GM18868 (cell line): ENCODE results near the gene ITPR1.

ENCODE experiments used
- ATAC-seq: cut with Tn5 transposase; IDR thresholded peaks from one replicate; pipeline ENCODE4 v1.9.1; 2021; ENCODE audit warnings: mild to moderate bottlenecking, moderate library complexity; ENCODE audit not compliant: unreplicated experiment

The ITPR1 gene

DNA sequence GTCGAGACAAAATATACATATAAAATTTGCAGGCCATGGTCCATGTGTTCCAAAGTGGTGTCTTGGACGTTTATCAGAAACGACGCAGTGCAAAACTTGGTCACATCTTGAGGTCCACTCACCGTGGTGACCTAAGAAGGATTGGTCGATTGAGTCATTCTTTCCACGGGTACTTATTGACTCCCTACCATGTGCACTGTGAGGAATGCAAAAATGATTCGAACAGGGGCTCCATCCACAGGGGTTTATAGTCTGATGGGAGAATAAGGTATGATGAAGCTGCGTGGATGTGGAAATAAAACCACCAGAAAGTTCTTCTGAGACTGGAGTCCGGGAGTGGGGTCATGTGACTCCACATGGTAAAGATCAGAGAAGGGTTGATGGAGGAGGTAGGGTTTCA, 185.2 kb downstream of the ITPR1 start:
- no peak for ATAC-seq

DNA sequence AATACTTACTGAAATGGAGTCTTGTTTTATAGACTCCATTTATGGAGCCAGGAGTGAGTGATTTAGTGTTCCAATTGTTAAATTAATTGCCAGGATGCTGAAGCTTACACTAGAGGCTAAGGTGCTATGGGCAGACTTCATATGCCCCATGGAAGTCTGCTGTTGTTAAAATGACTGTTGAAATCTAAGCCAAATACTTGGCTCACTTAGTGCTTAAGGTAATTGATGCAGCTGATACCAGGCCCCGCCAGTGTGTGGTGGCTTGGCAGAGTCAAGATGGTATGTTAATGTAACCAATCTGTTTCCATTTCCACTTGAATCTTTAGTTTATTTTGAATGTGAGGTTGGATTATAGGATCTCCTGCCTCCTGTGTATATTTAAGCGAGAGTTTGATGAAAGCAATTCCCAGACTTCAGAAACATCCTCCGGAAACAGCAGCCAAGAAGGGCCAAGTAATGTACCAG, 187.1 kb downstream of the ITPR1 start:
- no peak for ATAC-seq

DNA sequence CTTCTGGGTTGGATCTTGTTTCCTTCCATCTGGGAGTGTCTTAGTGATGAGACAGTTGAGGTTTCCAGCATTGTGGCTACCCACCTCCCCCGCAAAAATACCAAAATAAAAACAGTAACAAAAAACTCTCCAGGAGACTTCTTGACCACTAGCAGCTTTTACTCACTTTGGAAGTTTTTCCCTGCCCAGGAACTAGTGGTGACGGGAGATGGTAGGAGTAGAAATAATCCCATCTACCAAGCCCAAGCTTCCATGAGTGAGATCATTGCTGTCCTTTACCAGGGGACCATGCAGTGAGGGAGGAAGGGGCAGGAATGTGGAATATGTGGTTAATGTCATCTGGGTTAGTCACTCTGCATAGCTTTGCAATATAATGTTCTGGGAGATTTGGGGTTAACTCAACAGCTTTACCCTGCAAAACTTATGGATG, 187.7 kb downstream of the ITPR1 start:
- no peak for ATAC-seq

DNA sequence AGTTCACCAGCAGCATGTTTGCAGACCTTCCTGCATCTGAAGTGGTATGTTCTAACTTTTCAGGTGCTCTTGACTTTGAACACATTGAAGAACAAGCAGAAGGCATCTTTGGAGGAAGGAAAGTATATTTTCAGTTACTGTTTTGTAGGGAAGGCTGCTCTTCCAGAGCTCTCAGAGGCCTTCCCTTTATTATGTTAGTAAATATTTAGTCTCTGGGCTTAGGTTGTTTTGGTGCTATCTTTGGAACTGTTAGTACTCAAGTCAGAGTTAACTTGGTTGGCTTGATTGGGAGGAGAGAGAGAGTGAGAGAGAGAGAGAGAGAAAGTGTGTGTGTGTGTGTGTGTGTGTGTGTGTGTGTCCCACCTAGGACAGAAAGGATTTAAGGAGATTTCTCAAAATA, 188.2 kb downstream of the ITPR1 start:
- no peak for ATAC-seq

DNA sequence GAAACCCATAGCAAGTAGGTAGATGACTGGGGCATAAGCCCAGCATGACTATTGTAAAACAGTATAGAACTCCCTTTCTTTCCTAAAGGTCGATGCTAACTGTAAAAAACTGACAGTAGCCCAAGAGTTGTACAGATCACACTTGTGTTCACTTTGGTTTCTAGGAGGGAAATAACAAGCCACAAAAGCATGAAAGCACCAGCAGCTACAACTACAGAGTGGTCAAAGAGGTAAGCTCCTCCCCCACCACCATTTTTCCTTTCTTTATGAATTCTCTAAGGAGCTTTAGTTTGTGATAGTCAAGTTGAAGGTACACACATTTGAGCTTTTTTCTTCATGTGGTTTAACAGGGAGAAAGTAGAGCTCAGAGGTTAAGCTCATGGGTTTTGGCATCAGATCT, 191.0 kb downstream of the ITPR1 start:
- no peak for ATAC-seq

DNA sequence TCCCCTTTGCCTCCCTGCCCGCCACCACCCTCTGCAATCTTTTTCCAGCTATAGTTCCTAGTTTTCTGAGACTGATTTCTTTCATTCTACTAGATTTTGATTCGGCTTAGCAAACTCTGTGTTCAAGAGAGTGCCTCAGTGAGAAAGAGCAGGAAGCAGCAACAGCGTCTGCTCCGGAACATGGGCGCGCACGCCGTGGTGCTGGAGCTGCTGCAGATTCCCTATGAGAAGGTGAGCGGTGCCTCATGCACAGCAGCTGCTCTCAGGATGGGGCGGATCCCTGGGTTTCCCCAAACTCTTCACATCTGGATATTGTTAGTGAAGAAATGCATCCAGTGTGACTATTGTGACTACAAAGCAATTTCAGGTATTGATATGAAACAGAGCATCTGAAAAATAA, 191.8 kb downstream of the ITPR1 start:
- ATAC-seq = no peak

DNA sequence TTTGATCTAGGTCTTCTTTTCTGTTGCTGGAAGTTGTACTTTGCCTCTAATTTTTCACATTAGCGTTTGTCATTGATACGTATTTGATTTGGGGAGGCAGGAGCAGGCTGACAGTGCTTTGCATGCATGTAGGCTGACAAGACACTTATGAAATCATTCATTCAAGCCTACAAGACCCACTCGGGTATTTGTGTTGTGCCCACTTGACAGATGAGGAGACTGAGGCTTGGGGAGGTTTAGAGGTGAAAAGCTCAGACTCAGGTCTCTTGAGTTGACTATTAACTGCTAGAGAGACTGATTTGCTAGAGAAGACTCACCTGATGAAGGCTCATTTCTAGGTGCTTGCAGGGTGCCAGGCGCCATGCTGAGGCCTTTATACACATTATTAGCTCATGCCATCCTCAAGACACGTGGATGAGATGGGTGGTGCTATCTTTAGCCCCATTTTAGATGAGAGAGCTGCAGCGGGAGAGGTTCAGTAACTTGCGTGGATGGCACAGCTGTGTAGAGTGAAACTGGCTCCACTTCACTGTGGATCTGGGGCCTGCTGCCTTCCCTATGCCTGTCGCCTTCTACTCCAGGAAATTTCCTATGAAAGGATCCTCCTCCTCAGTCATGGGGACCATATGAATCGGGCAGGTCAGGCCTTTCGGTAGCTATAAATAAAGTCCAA, 192.7 kb downstream of the ITPR1 start:
- ATAC-seq = no peak

DNA sequence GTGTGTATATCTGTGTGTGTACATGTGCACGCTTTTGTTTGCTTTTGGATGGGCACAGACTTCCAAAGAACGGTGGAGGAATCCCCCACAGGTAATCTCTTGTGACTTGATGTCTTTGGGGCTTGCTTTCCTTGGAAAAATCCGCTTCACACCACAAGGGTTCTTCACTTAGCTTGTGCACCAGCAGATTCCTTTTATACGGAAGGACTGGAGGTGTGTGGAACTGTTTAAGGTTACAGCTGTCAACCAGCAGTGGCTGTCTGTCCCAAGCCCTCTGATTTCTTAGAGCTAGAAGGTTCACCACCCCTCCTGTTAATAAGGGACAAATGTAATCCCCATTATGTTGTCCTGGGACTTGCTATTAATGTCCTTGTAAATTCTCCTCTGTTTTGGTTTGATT, 193.5 kb downstream of the ITPR1 start:
- ATAC-seq = no peak

DNA sequence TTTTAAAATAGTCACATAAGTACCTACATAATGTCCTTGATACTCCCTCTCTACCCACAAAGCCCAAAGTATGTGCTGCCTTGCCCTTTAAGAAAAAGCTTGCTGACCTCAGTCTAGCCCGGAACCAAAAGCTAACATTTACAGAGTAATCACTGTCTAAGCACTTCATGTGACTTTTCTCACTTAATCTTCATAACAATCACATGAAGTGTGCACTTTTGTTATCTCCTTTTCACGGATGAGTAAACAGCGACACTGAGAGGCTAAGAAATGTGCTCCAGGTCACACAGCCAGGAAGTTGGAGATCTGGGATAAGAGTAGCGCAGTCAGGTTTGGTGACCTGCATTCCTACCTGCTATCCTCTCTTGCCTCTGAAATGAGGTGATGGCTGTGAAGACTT, 194.0 kb downstream of the ITPR1 start:
- ATAC-seq = no peak

DNA sequence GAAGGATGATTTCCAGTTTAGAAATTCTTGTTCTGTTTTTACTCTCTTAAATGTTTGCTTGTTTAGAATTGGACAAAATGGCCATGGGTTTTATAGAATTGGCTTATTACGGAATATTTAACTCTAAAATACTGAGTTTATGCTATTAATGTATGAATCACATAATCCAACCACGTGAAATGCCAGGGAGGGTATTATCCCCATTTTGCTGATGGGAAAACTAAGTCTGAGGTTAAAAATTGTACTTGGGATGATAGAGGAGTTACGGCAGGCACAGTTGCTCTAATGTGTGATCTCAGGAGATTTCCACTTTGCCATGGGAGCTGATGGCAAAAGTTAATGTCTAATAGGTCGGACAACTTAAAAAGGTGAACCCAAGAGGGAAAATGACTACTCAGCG, 194.4 kb downstream of the ITPR1 start:
- ATAC-seq = no peak

DNA sequence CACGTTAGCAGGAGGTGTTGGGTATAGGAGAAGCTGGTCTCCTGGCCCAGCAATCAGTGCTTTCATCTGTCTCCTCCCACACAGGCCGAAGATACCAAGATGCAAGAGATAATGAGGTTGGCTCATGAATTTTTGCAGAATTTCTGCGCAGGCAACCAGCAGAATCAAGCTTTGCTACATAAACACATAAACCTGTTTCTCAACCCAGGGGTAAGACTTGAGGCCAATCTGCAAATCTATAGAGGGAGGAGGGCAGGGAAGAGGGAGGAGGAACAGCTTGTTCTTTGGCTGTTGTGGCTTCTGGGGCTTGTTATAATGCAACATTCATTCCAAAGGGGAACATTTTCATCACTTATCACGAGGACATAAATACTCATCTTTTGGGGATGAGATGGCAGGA, 195.3 kb downstream of the ITPR1 start:
- ATAC-seq = no peak

DNA sequence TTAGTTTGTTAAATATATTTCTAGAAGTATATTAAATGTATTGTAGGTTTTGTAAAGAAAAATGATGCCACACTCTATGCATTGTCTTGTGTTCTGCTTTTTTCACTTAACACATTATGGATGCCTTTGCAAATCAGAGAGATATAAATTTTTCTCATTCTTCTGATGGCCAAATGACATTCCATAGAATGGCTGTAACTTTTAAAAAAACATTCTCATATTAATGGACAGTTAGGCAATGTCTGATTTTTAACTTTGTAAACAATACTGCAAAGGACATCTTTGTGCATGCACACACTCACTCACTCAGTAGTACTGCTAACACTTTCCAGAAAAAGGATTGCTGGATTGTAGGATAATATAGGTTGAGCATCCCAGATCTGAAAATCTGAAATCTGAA, 195.9 kb downstream of the ITPR1 start:
- no peak for ATAC-seq

DNA sequence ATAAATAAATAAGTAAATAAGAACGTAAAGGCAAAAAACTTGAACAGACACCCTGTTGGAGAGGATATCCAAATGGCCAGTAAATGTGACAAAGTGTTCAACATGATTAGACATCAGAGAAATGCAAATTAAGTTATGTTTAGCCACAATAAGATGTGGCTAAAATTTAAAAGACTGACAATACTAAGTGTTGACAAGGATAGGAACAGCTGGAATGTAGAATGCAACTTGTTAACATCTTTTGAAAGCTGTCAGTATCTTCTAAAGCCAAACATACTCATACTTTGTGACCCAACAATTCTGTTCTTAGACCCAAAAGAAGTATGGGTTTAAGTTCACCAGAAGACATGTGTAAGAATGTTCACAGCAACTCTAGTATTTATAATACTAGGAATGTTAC, 197.1 kb downstream of the ITPR1 start:
- ATAC-seq = no peak

DNA sequence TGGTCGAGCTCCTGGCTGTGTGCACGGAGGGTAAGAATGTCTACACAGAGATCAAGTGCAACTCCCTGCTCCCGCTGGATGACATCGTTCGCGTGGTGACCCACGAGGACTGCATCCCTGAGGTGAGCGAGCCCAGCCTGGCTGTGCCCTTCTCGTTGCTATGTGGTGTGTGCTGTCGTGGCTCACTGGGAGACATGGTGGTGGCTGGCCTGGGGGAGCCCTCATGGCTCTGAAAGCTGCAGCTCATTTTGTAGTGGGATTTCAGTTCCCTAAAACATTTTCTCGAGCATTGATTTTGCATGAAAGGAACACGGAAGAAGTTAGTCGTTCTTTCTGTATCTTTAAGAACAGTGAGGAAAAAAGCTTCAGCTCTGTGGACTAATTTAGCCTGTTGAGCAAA, 200.5 kb downstream of the ITPR1 start:
- peak; percentile 95 for ATAC-seq

DNA sequence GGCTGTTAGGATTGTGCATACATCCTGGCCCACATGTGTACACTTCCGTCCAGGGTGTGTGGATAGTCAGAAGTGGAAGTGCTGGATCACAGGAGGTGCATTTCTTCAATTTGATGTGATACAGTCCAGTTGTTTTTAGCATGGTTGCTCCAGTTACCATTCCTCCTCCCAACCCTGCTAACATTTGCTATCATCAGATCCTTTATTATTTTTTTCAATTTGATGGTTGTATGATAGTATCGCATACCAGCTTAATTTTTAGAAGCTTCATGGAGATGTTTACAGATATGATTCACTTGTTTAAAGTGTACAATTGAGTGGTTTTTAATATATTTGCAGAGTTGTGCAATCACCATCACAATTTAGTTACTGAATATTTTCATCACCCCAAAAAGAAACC, 202.7 kb downstream of the ITPR1 start:
- ATAC-seq = no peak

DNA sequence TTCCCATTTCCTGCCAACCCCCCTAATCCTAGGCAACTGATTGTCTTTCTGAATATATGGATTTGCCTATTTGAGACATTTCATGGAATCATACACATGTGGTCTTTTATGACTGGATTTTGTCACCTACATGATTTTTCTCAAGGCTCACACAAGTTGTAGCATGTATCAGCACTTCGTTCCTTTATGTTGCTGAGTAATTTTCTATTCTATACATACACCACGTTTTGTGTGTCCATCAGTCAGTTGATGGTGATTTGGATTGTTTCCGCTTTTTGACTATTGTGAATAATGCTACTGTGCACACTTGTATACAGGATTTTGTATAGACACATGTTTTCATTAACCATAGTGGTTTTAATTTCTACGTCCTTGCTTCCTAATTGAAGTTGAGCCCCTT, 203.1 kb downstream of the ITPR1 start:
- no peak for ATAC-seq

DNA sequence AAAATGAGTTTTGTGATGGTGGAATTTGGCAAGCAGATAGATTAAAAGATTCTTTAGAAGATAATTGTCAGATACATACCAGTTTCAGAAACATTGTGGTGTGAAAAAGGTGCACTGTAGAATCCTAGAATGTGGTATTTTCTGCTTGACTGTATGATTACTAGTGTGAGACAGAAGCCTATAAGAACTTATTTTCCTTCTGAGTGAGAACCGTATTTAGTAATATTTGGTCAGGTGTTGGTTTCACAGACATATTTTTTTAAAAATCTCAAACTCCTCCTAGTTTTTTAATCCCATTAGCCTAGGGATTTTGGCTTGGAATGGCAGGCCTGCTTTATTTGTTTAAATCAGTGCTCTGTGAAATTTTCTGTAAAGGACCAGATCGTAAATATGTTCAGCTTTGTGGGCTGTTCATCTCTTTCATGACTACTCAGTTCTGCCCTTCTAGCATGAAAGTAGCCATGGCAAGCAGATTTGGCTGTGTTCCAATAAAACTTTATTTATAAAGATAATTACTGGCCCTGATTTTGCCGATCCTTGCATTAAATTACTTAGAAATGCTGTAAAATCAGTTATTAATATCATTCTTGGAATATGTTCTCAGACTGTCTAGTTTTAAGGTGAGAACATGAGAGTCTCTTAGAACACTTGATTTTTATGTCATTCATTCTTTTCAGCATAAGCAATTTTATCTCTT, 205.1 kb downstream of the ITPR1 start:
- no peak for ATAC-seq

DNA sequence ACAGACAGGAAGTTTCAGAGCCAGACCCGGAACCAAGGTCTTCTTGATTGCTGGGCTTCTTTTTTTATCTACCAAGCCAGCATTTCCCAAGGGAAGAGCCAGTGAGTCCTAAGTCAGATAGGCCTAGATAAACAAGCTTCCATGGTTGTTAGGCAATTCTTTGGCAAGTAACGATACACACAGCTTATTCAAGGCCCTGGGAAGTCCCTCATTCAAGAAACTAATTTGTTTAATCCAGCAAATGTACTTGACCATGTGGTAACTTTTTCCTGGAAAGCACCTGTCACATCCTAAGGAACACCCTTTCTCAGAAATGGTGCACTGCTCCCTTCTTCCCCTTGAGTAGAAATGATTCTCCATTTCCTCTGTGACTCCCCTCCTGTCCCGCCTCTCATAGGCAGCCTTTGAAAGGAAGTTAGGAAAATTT, 209.9 kb downstream of the ITPR1 start:
- no peak for ATAC-seq

DNA sequence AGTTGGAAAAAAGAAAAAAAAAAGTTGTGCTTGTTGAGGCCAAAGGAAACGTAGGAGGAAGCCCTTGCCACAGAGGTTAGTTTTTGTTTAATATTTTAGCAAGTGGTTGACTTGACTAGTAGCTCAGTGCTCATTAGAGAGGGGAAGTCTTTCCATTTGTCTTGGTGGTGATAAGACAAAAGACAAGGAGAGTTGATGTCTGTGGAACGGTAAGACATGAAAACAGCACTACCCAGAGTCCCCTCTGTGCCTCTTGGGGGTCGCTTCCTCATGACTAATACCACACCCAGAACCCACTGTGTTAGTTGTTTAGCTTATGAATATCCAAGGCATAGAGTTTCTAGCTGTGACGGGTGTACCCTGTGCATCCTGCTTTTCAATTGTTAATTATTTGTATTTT, 211.4 kb downstream of the ITPR1 start:
- no peak for ATAC-seq

DNA sequence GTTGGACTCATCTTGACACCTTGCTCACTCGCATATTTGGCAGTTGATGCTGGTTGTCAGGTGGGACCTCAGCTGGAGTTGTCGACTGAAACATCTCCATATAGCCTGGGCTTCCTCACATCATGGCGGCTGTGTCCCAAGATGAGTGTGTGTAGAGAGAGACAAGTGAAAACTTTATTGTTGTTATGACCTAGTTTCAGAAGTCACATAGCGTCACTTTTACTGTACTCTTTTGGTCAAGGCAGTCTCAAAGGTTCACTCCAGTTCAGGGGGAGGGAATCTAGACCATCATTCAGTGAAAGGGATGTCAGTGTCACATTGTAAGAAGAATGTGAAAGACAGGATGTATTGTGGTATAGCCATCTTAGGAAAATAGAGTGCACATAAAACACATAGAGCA, 214.2 kb downstream of the ITPR1 start:
- ATAC-seq = no peak

DNA sequence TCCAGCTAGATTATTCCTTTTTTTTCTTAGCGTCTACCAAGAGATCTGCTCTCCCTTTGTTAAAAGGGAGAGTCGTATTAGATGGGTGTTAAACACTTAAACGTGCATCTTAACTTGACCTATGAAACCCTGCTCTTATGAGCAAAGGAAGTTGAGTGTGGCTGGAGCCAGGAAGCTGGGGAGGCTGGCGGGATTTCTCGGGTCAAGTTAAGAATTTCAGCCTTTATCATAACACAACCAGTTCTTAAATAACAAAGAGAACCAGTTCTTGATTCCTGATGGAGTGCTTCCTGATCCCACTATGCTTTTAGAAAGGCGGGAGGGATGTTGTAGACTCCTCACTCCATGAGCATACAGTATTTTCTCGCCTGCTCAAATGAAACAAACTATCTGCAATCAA, 215.1 kb downstream of the ITPR1 start:
- ATAC-seq = no peak

DNA sequence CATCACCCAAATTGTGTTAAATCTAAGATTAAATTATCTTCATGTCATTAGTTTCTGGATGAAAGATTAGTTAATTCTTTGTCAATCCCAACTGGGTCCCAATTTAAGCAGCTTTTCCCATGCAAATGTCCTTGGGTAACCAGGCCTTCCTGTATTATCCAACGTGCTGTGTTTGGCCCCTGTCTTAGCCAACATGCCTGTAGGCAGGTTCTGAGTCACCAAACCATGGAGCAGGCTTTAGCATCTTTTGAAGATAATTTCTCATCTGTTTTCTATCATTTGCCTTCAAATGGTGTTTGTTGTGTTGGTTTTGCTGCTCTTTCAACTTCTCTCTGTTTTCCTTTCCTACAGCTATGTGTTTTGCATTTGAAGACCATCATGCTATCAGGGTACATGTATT, 216.2 kb downstream of the ITPR1 start:
- ATAC-seq = no peak

DNA sequence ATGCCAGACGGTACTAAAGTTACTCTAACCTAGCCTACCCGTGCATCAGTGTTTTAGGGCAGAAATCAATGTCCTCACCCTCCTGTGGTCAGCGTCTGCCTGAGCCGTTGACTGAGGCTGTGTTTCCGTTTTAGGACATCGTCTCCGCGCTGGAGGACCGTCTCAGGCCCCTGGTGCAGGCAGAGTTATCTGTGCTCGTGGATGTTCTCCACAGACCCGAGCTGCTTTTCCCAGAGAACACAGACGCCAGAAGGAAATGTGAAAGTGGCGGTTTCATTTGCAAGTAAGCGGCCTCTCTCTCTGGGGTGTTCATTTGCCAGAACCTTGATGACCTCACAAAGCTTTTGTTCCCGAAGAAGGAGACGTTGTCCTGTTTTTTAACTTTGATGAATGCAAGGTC, 217.0 kb downstream of the ITPR1 start:
- no peak for ATAC-seq
